ENCODE measurements around the gene PIPOX. TPM values are rescaled to one million over a fixed set of nuclear protein-coding genes. Genes with fewer than 3 reads are reported as not detected.

Gene PIPOX
- total and polyA plus RNA-seq, 2 of the 13 experiments (the other 11 are each of a cell fraction or from before 2014, with no cell fraction given): 87.3 to 154 TPM

GRCh38 chr17:29042679-29043538 is at the start of gene PIPOX (continued):
- no peak for TF ChIP-seq GRHL1 (CRISPR knock-in tag; conservative IDR thresholded peaks at IDR 0.05)
- no peak for TF ChIP-seq ZNF558 (CRISPR knock-in tag; IDR thresholded peaks at IDR 0.05; ENCODE audit: borderline replicate concordance)
- TF ChIP-seq FOXC1 (CRISPR knock-in tag; IDR thresholded peaks at IDR 0.05; ENCODE audit: borderline replicate concordance): peak; percentile 45; the same call in 1 of the 2 replicates
- no peak for TF ChIP-seq ZNF761 (CRISPR knock-in tag; conservative IDR thresholded peaks at IDR 0.05)
- 0 out of 2 replicates have a peak, but pooled peaks have one; percentile 23 for TF ChIP-seq ZBTB20 (CRISPR knock-in tag; IDR thresholded peaks at IDR 0.05; ENCODE audit: borderline replicate concordance, low read depth)
- TF ChIP-seq ZBTB3 (CRISPR knock-in tag; IDR thresholded peaks at IDR 0.05; ENCODE audit: borderline replicate concordance, low read depth): no peak
- TF ChIP-seq PAX8 (CRISPR knock-in tag; IDR thresholded peaks at IDR 0.05; ENCODE audit: borderline replicate concordance): no peak
- TF ChIP-seq ZNF253 (CRISPR knock-in tag; IDR thresholded peaks at IDR 0.05; ENCODE audit: borderline replicate concordance): no peak
- no peak for TF ChIP-seq ZSCAN30 (CRISPR knock-in tag; IDR thresholded peaks at IDR 0.05)
- TF ChIP-seq ZNF512 (CRISPR knock-in tag; IDR thresholded peaks at IDR 0.05): no peak
- TF ChIP-seq GPBP1L1 (CRISPR knock-in tag; IDR thresholded peaks at IDR 0.05): no peak
- no peak for TF ChIP-seq PCBP2 (optimal IDR thresholded peaks at IDR 0.05; ENCODE audit: low read depth, low read length, poor library complexity, severe bottlenecking)
- TF ChIP-seq ZNF782 (CRISPR knock-in tag; IDR thresholded peaks at IDR 0.05; ENCODE audit: borderline replicate concordance): 0 out of 2 replicates have a peak, but pooled peaks have one; percentile 25
- TF ChIP-seq SSRP1 (CRISPR knock-in tag; IDR thresholded peaks at IDR 0.05): no peak
- no peak; the same call in 1 of the 2 replicates for TF ChIP-seq ZFP82 (CRISPR knock-in tag; IDR thresholded peaks at IDR 0.05; ENCODE audit: borderline replicate concordance)
- peak; percentile 64 for TF ChIP-seq ZFY (CRISPR knock-in tag; IDR thresholded peaks at IDR 0.05)
- TF ChIP-seq AFF4 (CRISPR knock-in tag; IDR thresholded peaks at IDR 0.05): peak; percentile 61; the same call in 1 of the 2 replicates
- peak; percentile 25; the same call in 1 of the 2 replicates for TF ChIP-seq SP140L (CRISPR knock-in tag; IDR thresholded peaks at IDR 0.05; ENCODE audit: borderline replicate concordance)
- no peak for TF ChIP-seq KMT2B (CRISPR knock-in tag; IDR thresholded peaks at IDR 0.05)
- TF ChIP-seq GABPA (IDR thresholded peaks at IDR 0.05; ENCODE audit: low read depth, low read length): no peak
- TF ChIP-seq GABPA (CRISPR knock-in tag; IDR thresholded peaks at IDR 0.05; ENCODE audit: low read depth): peak; percentile 44
